Measurements from ENCODE around the gene KCNT2. TPM values are rescaled to one million over a fixed set of nuclear protein-coding genes. Genes with fewer than 3 reads are reported as not detected.

KCNT2 gene
- total RNA-seq, 1 experiment from 2014 or later = 0.41 TPM

- H3K4me3 ChIP-seq (ENCODE audit: low read depth in 2 of 2, low read length in 2 of 2) = no peak overlapping the region
- ATAC-seq (no peak), DNase-seq (ENCODE audit: low read depth, low spot score) (no peak)
- no TSS peak for BruUV-seq (replicated peaks)
- TF ChIP-seq REST (IDR thresholded peaks at IDR 0.05; ENCODE audit: insufficient read depth in 1 of 2, low read depth in 2 of 2, low read length in 1 of 2) (no peak), SIN3A (IDR thresholded peaks at IDR 0.05; ENCODE audit: borderline replicate concordance, insufficient read depth, low read depth, low read length) (no peak), TCF7L2 (IDR thresholded peaks at IDR 0.05; ENCODE audit: low read depth, low read length) (no peak), CTCF (IDR thresholded peaks at IDR 0.05) (no peak), POLR2AphosphoS5 (IDR thresholded peaks at IDR 0.05; ENCODE audit: low read depth, low read length) (no peak)
- CTCF ChIA-PET = no interaction called here
- no peaks in the 10 kb centered on the region for H3K27me3 ChIP-seq (ENCODE audit: control insufficient read depth, insufficient read depth, low read length)
- POLR2A ChIA-PET = no interaction called here
- intact Hi-C loops (cut with micrococcal nuclease; ENCODE audit: unreplicated experiment) (no loop called here), in situ Hi-C loops (cut with HindIII; ENCODE audit: low pct_unique_long_range_greater_than_20kb, low sequenced_read_pairs) (no loop called here)
- no peak overlapping the region for H3K27ac ChIP-seq (ENCODE audit: low read length)
- H3K4me1 ChIP-seq (ENCODE audit: control insufficient read depth, insufficient read depth, low read length) = no peaks in the 10 kb centered on the region
- no peaks in the 10 kb centered on the region for H3K9me3 ChIP-seq (ENCODE audit: control insufficient read depth, insufficient read depth, low read depth, low read length)
- no peaks in the 10 kb centered on the region; the same call in 1 of the 2 replicates for H3K36me3 ChIP-seq (ENCODE audit: control insufficient read depth, insufficient read depth, low read length)
These were observed 9.1 kb downstream of the KCNT2 start for GRCh38 chr1:196598942-196599748.

GRCh38 chr1:196594700-196595099, 13.5 kb downstream of the KCNT2 start:
- H3K4me1 ChIP-seq (ENCODE audit: control insufficient read depth, insufficient read depth, low read length) = no peaks in the 10 kb centered on the region
- no peaks in the 10 kb centered on the region for H3K36me3 ChIP-seq (ENCODE audit: control insufficient read depth, insufficient read depth, low read length)
- DNase-seq (ENCODE audit: low read depth, low spot score) (no peak), ATAC-seq (no peak)
- no peaks in the 10 kb centered on the region for H3K27me3 ChIP-seq (ENCODE audit: control insufficient read depth, insufficient read depth, low read length)
- no peak overlapping the region for H3K4me3 ChIP-seq (ENCODE audit: low read depth in 2 of 2, low read length in 2 of 2)
- in situ Hi-C loops (cut with HindIII; ENCODE audit: low pct_unique_long_range_greater_than_20kb, low sequenced_read_pairs) (no loop called here), intact Hi-C loops (cut with micrococcal nuclease; ENCODE audit: unreplicated experiment) (no loop called here)
- TF ChIP-seq CTCF (IDR thresholded peaks at IDR 0.05) (no peak), SIN3A (IDR thresholded peaks at IDR 0.05; ENCODE audit: borderline replicate concordance, insufficient read depth, low read depth, low read length) (no peak), REST (IDR thresholded peaks at IDR 0.05; ENCODE audit: insufficient read depth in 1 of 2, low read depth in 2 of 2, low read length in 1 of 2) (no peak), POLR2AphosphoS5 (IDR thresholded peaks at IDR 0.05; ENCODE audit: low read depth, low read length) (no peak), TCF7L2 (IDR thresholded peaks at IDR 0.05; ENCODE audit: low read depth, low read length) (no peak)
- no peak overlapping the region for H3K27ac ChIP-seq (ENCODE audit: low read length)
- ChIA-PET CTCF (no interaction called here), POLR2A (no interaction called here)
- BruUV-seq (replicated peaks) = no TSS peak
- no peaks in the 10 kb centered on the region; the same call in 1 of the 2 replicates for H3K9me3 ChIP-seq (ENCODE audit: control insufficient read depth, insufficient read depth, low read depth, low read length)
